Thyroid gland (tissue), 4 donors: ENCODE measurements around the gene TRAM2. TPM values are rescaled to one million over a fixed set of nuclear protein-coding genes. Genes with fewer than 3 reads are reported as not detected.

ENCODE experiments used
- DNase-seq, 2 donors: peaks; one replicate each; pipeline ENCODE4 v3.0.0-alpha.2; 2019
- H3K27ac ChIP-seq, 3 donors: fragments of 200-600 bp; sonication (generic); 1 replicate in 2 of 3; 2 replicates in 1 of 3; pipeline ENCODE4 v1.5.1; 2016 to 2019; ENCODE audit warnings: mild to moderate bottlenecking in 1 of 3, moderate library complexity in 1 of 3
- H3K27me3 ChIP-seq: fragments of 200-600 bp; sonication (generic); one replicate; pipeline ENCODE4 v1.5.1; 2019
- H3K36me3 ChIP-seq, 2 donors: fragments of 200-600 bp; sonication (generic); one replicate each; pipeline ENCODE4 v1.5.1; 2016 to 2019
- H3K4me1 ChIP-seq, 2 donors: fragments of 200-600 bp; sonication (generic); one replicate each; pipeline ENCODE4 v1.5.1; 2017 to 2019
- H3K4me3 ChIP-seq, 3 donors: fragments of 200-600 bp; sonication (generic); replicated peaks in 1 of 3; 1 replicate in 2 of 3; 2 replicates in 1 of 3; pipeline ENCODE4 v1.5.1; 2016; ENCODE audit warnings: mild to moderate bottlenecking in 1 of 3
- H3K9me3 ChIP-seq: fragments of 200-600 bp; sonication (generic); one replicate; pipeline ENCODE4 v1.5.1; 2017
- CTCF ChIP-seq, 6 experiments: fragments of 200-600 bp in 3 of 6; fragments of 450-650 bp in 3 of 6; sonication (generic) in 3 of 6; IDR thresholded peaks; one replicate each; pipeline ENCODE4 v1.5.1; 2016 to 2019; ENCODE audit warnings: antibody characterized with exemption in 6 of 6, mild to moderate bottlenecking in 2 of 6, inconsistent platforms in 1 of 6, moderate library complexity in 1 of 6
- POLR2A ChIP-seq, 2 donors: fragments of 450-650 bp; IDR thresholded peaks; one replicate each; pipeline ENCODE4 v1.6.1; 2017; ENCODE audit warnings: antibody characterized with exemption in 2 of 2, mild to moderate bottlenecking in 2 of 2, moderate library complexity in 1 of 2
- WGBS, 2 donors: methylation state at CpG; one replicate each; pipeline ENCODE4 v1.1.5; 2017; 5-methylcytosine and 5-hydroxymethylcytosine counted together
- intact Hi-C: fragments of 100-400 bp; cut with DNase I; formaldehyde crosslinking; loops from one replicate; pipeline ENCODE4 v1.15.1; 2023
- total RNA-seq, 4 donors: library from RNA; depleted of rRNA; stranded (reverse); fragments of >200 nt; gene quantifications; one replicate each; pipeline ENCODE4 v1.2.3, GENCODE V29; 2016

The TRAM2 gene
- total RNA-seq, 4 donors from 2014 or later: 16.5 to 21.8 (median 19.7) TPM

GRCh38 chr6:52543729-52544601, 32.9 kb downstream of the TRAM2 start:
- WGBS, 2 donors: 83 to 84% methylated on average over 10 of the region's 10 CpGs
- intact Hi-C loops: no loop called here
- H3K27me3 ChIP-seq: no peaks in the 10 kb centered on the region

GRCh38 chr6:52543262-52543661, 33.6 kb downstream of the TRAM2 start:
- intact Hi-C loops: no loop called here
- Histone ChIP-seq H3K27ac (no peak overlapping the region), H3K27me3 (no peaks in the 10 kb centered on the region), H3K4me3 (no peak overlapping the region), H3K36me3 (no peaks in the 10 kb centered on the region), H3K9me3 (no peaks in the 10 kb centered on the region), H3K4me1 (peaks cover 12 to 21% of the 10 kb centered on the region in 2 donors)
- TF ChIP-seq CTCF (IDR thresholded peaks at IDR 0.05): no peak
- WGBS, 2 donors: 71 to 74% methylated on average over 1 of the region's 1 CpG
- DNase-seq: no peak

More at GRCh38 chr6:52543729-52544601, 32.9 kb downstream of the TRAM2 start:
- Histone ChIP-seq H3K4me1 (peaks cover 12 to 19% of the 10 kb centered on the region in 2 donors), H3K27ac (no peak overlapping the region), H3K4me3 (no peak overlapping the region), H3K36me3 (no peaks in the 10 kb centered on the region), H3K9me3 (no peaks in the 10 kb centered on the region)
- no peak for DNase-seq
- TF ChIP-seq CTCF (IDR thresholded peaks at IDR 0.05) (no peak), POLR2A (IDR thresholded peaks at IDR 0.05) (no peak)

GRCh38 chr6:52541135-52541534, 35.7 kb downstream of the TRAM2 start:
- Histone ChIP-seq H3K27ac (no peak overlapping the region), H3K4me1 (peaks cover 5 to 24% of the 10 kb centered on the region in 2 donors), H3K4me3 (no peak overlapping the region), H3K9me3 (no peaks in the 10 kb centered on the region), H3K36me3 (no peaks in the 10 kb centered on the region), H3K27me3 (no peaks in the 10 kb centered on the region)
- TF ChIP-seq POLR2A (IDR thresholded peaks at IDR 0.05): no peak
- no peak for TF ChIP-seq CTCF (IDR thresholded peaks at IDR 0.05)
- 93 to 94% methylated on average over 6 of the region's 6 CpGs for WGBS, 2 donors
- intact Hi-C loops: no loop called here
- DNase-seq: no peak

GRCh38 chr6:52540286-52540902, 36.5 kb downstream of the TRAM2 start:
- DNase-seq: no peak
- Histone ChIP-seq H3K27me3 (no peaks in the 10 kb centered on the region), H3K9me3 (no peaks in the 10 kb centered on the region), H3K4me1 (peaks cover 5 to 20% of the 10 kb centered on the region in 2 donors), H3K4me3 (no peak overlapping the region), H3K36me3 (no peaks in the 10 kb centered on the region), H3K27ac (no peak overlapping the region)
- TF ChIP-seq POLR2A (IDR thresholded peaks at IDR 0.05) (no peak), CTCF (IDR thresholded peaks at IDR 0.05) (no peak)
- intact Hi-C loops: no loop called here
- 83 to 91% methylated on average over 3 of the region's 3 CpGs for WGBS, 2 donors

GRCh38 chr6:52539607-52540006, 37.3 kb downstream of the TRAM2 start:
- WGBS, 2 donors: 86 to 90% methylated on average over 6 of the region's 6 CpGs
- H3K4me1 ChIP-seq: peaks cover 5 to 20% of the 10 kb centered on the region in 2 donors
- no peak overlapping the region for H3K4me3 ChIP-seq
- TF ChIP-seq POLR2A (IDR thresholded peaks at IDR 0.05): no peak
- TF ChIP-seq CTCF (IDR thresholded peaks at IDR 0.05): no peak
- H3K27ac ChIP-seq: no peak overlapping the region
- intact Hi-C loops: no loop called here
- H3K36me3 ChIP-seq: peaks cover 0 to 3% of the 10 kb centered on the region in 2 donors
- H3K27me3 ChIP-seq: no peaks in the 10 kb centered on the region
- no peaks in the 10 kb centered on the region for H3K9me3 ChIP-seq
- no peak for DNase-seq
